IPS-11a (cell line): ENCODE results near the gene CRHR2.

Source experiments
- H3K4me3 ChIP-seq: one replicate; pipeline ENCODE4 v1.5.1; 2013; ENCODE audit warnings: low read depth, low read length, control low read depth

The CRHR2 gene

DNA sequence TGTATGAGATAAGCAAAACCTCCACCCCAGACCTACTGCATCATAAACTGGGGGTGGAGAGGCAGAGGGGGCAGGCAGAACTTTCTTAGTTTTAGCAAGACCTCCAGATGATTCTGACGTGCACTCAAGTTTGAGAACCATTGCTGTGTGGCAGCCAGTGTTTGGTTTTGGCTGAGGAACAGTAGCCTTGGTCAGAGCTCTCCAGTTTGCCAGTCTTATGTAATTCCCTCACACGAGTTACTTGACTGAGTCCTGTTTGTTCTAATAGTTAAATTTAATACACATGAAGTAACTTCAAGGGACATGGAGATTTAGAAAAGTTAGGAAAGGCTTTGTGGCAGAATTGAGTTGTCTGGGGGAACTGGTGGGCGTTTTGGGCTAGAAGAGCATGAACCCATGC is 49.0 kb downstream of the CRHR2 start:
- H3K4me3 ChIP-seq = no peak overlapping the region

DNA sequence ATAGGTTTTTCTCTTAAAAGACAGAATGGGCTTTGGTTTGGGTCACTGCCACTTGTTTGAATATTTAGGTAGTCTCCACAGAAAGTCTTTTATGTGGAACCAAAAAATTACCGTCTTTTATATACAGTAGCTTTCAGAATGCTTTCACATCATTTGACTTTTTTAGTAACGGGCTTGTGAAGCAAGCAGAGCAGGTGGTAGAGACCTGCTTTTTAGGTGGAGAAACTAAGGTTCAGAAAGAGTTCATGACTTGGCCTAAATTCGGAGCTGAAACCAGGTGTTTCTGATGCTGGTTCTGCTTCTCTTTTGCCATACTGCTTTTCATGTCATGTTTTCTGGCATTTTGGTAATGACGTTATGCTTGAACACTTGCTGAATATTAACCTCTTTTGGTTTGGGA is 51.3 kb downstream of the CRHR2 start:
- no peak overlapping the region for H3K4me3 ChIP-seq

- H3K4me3 ChIP-seq = no peak overlapping the region
Measured at GRCh38 chr7:30627026-30627425, 55.2 kb downstream of the CRHR2 start.

GRCh38 chr7:30625283-30625682 is 57.0 kb downstream of the CRHR2 start:
- H3K4me3 ChIP-seq = no peak overlapping the region

- H3K4me3 ChIP-seq = no peak overlapping the region
Measured at GRCh38 chr7:30618961-30619360, 63.3 kb downstream of the CRHR2 start.

- H3K4me3 ChIP-seq = no peak overlapping the region
Measured at GRCh38 chr7:30618080-30618676, 64.1 kb downstream of the CRHR2 start.

- H3K4me3 ChIP-seq = no peak overlapping the region
Measured at GRCh38 chr7:30617359-30617758, 64.9 kb downstream of the CRHR2 start.

- no peak overlapping the region for H3K4me3 ChIP-seq
Measured at GRCh38 chr7:30616318-30616717, 65.9 kb downstream of the CRHR2 start.

- no peak overlapping the region for H3K4me3 ChIP-seq
Measured at GRCh38 chr7:30613366-30614325, 68.6 kb downstream of the CRHR2 start.

GRCh38 chr7:30612658-30613265 is 69.5 kb downstream of the CRHR2 start:
- H3K4me3 ChIP-seq = no peak overlapping the region

DNA sequence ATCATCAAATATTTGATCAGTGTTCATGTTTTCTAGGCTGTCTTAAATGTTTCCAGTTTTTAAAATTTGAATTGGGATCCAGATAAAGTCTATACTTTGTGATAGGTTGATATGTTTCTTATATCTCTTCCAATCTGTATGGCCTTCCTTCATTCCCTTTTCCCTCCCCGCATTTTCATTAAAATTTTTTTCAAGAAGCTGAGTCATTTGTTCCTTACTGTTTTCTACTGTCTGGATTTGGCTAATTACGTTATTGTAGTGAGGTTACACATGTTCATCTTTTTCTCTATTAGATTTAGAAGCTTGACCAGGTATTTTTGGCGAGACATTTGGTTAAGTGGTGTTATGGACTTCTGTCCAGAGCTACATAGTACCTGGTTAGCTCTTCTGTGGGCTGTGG is 76.4 kb downstream of the CRHR2 start:
- H3K4me3 ChIP-seq = no peak overlapping the region

DNA sequence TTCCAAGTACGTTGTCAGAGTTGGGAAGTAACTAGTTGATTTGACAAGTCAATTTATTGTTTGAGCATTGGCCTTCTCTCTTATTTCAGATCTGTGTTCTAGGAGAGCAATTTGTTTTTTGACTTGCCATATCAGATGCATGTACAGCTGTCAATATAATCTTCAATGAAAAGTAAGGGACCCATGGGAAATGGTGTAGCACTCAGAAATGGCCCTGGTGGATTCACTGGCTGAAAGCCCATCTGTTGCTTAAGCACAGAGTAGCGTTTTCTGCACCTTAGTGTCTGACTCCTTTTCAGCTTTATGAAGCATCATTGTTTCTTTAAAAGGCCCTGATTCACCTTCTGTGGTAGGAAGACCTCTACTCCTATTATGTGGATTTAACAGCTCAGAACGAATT is 77.4 kb downstream of the CRHR2 start:
- no peak overlapping the region for H3K4me3 ChIP-seq
